NCI-H774 (cell line): ENCODE measurements around the gene TMTC3.
"Not testable (repeated sequence)": the region's sequence is repeated elsewhere in the genome, so short reads cannot be mapped to it uniquely, and the experiment has no call there.

Experiments used
- DNase-seq: peaks from one replicate; lab custom pipeline; 2025; lab: John Stamatoyannopoulos, UW

TMTC3 gene

DNA sequence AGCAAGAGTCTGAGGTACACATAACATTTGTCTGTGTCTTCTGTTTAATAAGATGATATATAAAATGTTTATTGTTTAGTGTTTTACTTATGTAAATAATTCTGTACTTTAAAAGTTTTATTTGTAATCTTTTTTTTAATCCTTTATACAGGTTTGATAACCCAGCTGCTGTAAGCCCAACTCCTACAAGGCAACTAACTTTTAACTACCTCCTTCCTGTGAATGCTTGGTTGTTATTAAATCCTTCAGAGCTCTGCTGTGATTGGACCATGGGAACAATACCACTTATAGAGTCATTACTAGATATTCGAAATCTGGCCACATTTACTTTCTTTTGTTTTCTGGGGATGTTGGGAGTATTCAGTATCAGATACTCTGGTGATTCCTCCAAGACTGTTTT, 24.1 kb downstream of the TMTC3 start:
- DNase-seq, result no peak

DNA sequence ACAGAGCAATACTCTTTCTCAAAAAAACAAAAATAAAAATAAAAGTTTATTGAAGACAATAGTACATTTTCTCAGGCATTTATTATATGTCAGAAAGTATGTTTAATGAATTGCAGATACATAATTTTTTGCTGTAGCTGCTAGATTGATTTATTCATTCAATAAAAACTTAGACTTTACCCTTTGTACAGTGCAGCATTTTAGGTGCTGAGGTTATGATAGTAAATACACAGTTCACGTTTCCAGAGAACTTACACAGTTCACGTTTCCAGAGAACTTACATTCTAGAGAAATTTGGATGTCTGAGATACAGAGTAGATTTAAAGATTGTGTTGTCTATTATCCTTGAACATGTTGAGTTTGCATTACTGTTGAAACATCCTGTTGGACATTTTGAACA, 25.3 kb downstream of the TMTC3 start:
- no peak for DNase-seq

DNA sequence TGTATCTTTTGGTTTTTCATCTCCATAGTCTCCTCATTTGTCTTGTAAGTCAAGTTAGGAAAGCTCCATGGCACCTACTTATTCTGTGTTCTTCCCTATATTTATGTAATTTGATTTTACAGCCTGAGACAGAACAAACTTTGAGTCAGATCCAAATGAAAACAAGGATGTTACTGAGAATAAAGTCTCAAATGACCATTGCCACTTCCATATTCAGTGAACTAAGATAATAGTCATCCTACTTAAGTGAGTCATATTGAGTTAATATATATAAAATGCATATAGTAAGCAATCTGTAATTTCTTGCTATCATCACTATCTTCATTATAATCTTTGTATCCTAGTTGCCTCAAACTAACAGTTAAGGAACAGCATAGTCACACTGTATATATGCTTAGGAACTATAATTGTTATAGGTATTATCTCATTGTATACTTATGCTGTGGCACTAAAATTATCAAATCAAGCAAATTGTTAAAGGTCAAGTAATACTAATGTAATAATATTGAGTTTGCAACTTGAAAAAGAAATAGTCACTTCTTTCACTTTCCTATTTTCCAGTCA, 30.8 kb downstream of the TMTC3 start:
- DNase-seq, result no peak

DNA sequence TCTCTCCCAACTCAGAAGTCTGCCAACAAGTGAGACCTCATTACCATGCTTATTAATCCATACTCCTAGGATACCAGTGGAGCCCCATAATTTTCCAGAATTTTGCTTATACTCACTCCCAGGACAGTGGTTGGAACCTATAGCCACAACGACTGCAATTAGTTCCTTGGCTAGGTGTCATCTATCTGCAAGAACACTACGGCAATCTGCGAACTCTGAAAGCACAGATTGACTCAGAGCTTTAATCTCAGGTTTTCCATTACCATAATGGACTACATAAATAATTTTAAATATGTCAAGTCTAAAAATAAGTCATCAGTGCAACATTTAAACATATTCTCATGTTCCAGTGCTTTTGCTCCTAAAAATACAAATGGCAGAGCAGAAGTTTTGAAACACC, 33.4 kb downstream of the TMTC3 start:
- DNase-seq, result no peak

DNA sequence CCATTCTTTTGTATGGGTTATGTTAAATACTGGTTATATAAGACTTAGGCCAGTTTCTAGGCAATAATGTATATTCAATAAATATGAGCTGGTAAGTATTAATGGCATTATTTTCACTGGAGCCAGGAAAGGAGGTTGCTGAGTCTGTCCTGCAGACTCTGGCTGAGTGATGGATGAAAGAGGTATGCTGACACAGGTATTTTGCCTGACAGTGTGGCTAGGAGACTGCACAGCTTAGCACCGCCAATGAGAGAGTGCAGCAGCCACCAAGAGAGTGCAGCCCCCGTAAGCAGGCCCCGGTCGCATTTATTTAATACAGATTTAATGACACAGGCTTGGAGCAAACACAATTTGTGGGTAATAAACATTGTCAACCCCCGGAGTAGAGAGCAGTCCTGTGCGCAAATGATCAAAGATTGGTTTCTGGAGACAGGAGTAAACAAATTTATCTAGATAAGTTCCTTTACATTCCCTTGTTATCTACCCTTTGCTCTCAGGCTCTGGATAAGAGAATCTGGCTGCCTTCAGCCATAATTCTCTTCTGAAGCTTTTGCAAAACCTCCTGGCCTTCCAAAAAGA, 37.4 kb downstream of the TMTC3 start:
- no peak for DNase-seq

DNA sequence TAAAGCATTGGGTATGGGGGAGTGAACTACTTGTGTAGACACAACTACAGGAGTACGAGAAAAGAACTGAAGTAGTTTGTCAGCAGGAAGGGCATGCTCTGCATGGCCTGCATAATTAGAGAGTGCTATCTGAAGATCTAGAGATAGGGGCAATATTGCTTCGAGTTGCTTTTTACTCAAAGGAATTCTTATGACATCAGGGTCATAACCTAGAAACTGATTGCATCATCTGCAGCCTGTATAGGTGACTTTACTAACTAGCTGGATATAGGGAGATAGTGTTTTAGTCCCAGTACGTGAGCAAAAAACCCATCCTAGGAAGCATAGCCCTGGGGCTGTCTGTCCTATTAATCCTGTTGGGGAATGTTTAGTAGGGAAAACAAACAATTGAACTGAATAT, 39.8 kb downstream of the TMTC3 start:
- DNase-seq, result no peak

DNA sequence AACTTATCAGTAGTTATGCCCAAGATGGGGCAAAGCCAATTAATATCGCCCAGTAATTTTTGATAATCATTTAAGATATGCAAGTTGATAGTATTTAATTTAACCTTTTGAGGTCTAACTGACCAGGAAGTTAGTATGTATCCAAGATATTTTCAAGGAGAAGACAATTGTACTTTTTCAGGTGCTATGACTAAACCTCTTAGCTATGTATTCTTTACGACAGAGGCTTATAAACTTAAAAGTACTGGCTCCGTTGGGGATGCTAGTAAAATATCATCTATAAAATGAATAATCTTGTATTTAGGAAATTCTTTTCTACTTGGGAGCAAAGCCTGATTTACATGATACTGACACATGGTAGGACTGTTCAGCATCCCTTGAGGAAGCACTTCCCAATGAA, 40.3 kb downstream of the TMTC3 start:
- DNase-seq, result no peak

DNA sequence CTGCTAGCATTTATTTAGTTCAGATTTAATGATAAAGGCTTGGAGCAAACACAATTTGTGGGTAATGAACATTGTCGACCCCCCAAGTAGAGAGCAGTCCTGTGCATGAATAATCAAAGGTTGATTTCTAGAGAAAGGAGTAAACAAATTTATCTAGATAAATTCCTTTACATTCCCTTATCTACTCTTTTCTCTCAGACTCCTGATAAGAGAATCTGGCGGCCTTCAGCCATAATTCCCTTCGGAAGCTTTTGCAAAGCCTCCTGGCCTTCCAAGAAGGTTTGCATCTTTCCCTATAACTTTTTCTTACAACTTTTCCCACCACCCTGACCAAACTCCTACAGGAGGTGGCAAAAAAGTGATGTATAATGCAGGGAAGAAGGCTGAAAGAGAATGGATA, 42.1 kb downstream of the TMTC3 start:
- DNase-seq, result no peak

DNA sequence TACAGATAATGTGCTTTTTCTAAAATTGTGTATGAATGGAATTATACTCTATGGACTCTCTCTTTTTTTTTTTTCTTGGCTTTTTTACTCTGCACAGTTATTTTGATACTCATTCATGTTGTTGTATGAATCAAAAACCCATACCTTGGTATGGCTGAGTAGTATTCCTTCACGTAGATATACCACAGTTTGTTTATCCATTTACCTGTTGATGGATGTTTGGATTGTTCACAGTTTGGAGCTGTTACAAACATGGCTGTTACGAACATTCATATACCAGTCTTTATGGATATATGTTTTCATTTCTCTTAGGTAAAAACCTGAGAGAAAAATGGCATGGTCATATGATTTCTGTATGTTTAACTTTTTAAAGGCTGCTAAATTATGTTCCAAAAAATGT, 43.2 kb downstream of the TMTC3 start:
- DNase-seq, result no peak

DNA sequence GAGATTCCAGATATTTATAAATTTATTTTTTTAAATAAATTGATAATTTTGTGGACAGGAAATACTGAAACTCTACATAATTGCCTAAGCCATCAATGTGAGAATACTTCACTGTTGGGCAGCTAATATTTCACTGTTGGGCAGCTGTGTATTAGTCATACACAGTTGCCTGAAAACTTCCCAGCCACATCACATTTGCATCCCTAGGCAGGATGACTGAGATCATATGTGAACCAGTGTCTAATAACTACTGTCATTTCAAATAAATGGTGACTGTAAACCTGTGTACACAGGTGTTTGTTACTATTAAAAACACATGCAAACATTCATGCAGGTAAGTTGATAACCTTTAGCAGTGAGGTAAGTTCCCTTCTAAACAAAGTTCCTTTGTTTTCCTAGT, 43.9 kb downstream of the TMTC3 start:
- DNase-seq, result peak; percentile 22

DNA sequence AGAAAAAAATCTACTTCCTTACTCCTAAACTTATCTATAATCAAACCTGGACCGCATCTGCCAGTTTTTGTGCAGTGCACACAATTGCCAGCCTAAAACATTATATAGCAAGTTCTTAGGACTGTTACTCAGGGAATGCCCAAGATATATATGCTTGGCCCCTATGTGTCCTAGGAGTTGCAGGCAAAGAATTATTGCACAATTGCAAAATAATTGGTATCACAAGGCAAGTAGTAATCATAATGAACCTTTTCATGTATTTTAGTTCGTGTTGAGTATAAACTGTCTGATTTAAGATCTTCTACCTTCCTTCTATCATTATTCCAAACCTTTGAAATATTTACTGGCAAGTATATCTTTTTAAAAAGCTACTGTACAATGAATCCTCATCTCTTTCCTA, 45.5 kb downstream of the TMTC3 start:
- no peak for DNase-seq

DNA sequence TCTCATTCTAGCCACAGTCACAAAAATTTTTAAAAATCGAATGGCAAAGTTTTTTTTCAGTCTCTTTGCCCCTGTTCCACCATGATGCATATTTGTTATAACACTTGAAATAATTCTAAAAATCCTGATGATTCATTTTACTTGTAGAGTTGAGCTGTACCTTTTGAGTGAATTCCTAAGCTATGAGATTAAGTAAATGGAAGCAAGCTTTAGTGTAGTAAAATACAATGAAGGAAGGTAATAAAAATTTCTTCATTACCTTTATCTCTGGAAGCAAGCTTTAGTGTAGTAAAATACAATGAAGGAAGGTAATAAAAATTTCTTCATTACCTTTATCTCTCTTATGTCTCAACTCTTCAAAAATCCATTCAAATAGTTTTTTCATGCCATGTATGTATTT, 46.1 kb downstream of the TMTC3 start:
- no peak for DNase-seq

DNA sequence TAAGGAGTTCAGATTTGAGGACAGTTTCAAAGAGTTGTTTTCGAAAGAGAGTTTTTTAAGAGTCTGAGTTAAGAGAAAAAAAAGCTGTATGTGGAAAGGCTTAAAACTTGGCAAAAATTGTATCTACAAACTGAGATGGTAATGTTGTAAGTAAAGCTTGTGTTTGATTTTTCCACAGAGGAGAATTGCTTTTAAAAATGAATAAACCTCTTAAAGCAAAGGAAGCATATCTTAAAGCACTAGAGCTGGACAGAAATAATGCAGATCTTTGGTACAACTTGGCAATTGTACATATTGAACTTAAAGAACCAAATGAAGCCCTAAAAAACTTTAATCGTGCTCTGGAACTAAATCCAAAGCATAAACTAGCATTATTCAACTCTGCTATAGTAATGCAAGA, 50.3 kb downstream of the TMTC3 start:
- DNase-seq, result no peak

DNA sequence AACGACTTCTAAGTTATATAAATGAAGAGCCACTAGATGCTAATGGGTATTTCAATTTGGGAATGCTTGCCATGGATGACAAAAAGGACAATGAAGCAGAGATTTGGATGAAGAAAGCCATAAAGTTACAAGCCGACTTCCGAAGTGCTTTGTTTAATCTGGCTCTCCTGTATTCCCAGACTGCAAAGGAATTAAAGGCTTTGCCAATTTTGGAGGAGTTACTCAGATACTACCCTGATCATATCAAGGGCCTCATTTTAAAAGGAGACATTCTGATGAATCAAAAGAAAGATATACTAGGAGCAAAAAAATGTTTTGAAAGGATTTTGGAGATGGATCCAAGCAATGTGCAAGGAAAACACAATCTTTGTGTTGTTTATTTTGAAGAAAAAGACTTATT, 52.8 kb downstream of the TMTC3 start:
- no peak for DNase-seq

DNA sequence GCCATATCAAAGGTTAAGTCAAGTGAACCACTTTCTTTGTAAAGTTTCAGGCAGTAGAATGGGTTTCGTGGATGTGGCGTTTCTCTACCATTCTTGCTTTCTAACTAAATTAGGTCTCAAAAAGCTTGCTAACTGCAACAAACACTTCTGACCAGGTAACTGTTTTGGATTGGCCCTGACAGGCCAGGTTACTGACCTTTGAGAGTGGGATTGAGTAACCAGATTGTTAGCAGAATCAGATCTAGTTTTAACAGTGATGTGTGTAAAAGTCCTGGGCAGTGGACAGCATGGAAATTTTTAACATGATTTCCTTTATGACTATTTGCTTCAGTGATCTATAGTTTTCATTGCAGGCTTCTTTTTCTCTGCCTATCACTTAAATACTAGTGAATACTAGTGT, 57.9 kb downstream of the TMTC3 start:
- no peak for DNase-seq

DNA sequence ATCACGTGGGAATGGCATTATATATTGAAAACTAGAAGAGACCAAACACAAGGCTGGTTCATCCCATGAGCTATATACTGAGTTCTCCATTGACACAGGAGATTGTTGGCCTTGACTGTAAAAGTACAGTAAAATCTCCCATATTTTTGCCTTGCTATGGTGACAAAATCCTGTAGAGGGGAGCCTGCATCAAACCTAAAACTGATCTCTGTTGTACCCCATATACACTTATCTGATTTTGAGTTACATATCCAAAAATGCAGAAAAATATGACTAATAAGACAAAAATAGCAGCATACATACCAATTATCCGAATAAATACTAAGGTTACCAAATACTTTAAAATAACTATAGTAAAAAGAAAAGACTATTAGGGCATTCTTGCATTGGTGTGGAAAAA, 60.4 kb downstream of the TMTC3 start:
- no peak for DNase-seq

DNA sequence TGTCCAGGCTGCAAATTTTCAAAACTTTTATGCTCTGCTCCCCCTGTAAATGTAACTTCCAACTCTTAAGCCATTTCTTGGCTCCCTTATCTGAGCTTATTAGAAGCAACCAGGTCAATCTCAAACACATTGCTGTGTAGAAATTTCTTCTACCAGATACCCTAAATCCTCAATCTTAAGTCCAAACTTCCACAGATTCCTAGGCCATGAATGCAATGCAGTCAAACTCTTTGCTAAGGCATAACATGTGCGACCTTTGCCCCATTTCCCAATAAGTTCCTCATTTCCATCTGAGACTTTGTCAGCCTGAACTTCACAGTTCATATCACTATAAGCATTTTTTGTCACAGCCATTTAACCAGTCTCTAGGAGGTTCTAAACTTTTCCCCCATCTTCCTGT, 64.5 kb downstream of the TMTC3 start:
- no peak for DNase-seq

DNA sequence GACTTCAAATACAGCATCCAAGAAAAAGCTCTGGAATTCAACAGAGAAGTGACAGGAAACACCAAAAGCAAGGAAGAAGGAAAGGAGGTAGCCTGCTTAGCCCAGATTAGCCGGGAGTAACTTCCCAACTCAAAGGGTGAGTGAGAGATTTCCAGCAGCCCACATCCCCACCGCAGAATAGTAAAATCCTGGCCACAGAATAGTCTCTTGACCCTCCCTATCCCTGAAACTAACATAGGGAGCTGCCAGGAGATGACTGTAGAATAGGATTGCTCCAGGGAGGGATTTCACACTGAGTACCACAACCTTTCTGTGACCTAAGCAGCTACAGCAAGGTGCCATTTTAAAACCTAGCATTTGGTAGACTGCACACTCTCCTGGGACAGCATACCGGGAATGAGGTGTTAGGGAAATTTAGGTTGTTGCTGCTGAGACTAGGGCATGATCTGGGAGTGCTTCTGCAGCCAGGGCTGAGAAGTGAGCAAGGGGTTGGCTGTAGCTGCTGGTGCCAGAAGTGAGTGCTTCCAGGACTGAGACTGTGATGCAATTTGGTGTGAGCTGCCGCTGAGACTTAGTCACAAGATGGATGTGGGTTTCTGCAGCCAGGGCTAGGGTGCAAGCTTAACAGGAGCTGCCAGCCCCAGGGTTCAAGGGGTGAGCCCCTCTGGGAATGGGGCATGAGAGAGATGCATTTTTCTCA, 66.0 kb downstream of the TMTC3 start:
- DNase-seq, result no peak

DNA sequence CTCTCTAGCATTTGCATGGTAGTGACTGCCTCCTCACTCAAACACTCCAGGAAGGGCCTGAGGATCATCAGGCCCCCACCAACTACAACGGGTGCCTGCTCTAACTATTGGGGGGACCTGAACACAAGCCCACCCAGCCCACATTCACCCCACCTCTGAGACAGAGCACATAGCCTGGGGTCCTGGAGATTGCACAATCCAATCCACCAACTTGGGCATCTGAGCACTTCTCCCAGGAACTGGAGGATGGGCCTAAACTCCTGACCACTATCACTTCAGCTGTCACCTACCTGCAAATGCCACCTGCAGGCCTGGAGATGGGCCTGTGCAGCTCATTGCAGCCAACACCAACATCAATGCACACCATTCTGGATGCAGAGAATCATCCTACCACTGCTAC, 66.6 kb downstream of the TMTC3 start:
- DNase-seq, result no peak

DNA sequence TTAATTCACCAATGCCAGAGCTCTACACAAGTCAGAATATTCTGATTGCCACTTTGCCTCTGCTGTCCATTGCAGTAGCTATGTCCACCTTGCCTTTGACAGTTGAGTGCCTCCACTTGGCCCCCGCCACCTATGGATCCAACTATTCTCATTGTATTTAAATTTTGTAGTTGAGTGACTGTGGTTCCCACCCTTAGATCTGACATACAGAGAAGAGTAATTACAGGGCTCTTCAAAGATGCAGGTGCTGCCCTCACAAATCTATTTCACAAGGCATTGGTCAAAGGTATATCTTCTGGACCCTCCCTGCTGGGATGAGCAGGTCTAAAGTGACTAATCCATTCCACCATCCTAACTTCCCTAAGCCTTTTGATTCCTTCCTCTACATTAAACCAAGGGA, 68.2 kb downstream of the TMTC3 start:
- not testable (repeated sequence) for DNase-seq

DNA sequence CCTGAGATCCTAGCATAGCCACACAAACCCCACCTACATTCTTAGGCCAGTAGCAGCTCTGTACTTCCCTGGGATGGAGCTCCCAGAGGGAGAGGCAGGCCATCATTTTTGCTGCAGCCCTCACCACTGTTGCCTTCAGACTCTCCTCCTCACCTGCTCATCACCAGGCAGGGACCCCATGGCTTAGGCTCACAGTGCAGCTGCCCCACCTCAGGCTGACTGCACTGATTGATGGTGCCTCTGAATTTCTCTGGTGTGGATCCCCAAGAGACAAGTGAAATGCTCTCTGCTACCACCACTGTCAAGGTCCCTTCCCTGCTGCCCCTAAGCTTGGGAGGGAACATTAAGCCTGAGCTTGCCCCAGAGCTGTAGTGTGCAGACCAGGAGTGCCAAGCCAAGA, 76.2 kb downstream of the TMTC3 start:
- no peak for DNase-seq

DNA sequence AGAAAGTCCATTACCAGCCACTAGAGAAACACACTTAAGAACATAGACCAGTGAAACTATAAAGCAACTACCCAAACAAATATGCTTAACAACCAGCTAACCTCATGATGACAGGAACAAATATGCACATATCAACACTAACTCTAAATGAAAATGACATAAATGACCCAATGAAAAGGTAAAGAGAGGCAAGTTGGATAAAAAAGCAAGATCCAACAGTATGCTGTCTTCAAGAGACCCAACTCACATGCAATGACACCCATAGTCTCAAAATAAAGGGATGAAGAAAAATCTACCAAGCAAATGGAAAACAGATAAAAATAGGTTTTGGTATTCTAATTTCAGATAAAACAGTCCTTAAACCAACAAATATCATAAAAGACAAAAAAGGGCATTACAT, 77.8 kb downstream of the TMTC3 start:
- no peak for DNase-seq

DNA sequence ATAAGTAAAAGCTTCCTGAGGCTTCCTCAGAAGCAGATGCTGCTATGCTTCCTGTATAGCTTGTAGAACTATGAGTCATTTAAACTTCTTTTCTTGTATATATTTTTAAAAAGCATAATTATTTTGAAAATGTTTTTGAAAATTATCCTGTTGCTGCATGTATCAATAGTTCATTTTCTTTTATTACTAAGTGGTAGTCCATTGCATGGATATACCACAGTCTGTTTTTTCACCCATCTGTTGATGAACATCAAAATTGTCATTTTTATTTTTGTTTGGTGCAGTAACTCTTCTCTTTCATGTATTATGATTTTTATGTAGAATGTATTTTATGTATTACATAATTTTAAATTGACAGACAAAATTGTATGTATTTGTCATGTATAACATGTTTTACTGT, 81.4 kb downstream of the TMTC3 start:
- DNase-seq, result no peak

DNA sequence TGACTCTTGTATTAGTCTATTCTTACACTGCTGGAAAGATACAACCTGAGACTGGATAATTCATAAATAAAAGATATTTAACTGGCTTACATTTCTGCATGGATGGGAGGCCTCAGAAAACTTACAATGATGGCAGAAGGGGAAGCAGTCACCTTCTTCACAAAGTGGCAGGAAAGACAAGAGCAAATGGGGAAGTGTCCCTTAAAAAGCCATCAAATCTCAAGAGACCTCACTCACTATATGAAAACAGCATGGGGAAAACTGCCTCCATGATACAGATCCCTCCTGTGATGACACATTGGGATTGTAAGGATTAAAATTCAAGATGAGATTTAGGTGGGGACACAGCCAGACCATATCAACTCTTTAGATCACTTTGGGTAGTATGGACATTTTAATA, 83.7 kb downstream of the TMTC3 start:
- no peak for DNase-seq
